BLaER1 treated with 17β-estradiol and CSF1 and Interleukin-3, amounts not matched to agents 10 nM and 100 nM (cell line): ENCODE data around the gene EIF2S2.

Experiments used
- H3K27ac ChIP-seq, 11 experiments: shearing (Covaris generic); formaldehyde crosslinking; 2 replicates each; pipeline ENCODE4 v1.8.1; 2022
- H3K27me3 ChIP-seq, 11 experiments: shearing (Covaris generic); formaldehyde crosslinking; 2 replicates each; pipeline ENCODE4 v1.8.1; 2022
- H3K36me3 ChIP-seq, 11 experiments: shearing (Covaris generic); formaldehyde crosslinking; 2 replicates each; pipeline ENCODE4 v1.8.1; 2022
- H3K4me1 ChIP-seq, 10 experiments: shearing (Covaris generic); formaldehyde crosslinking; 2 replicates each; pipeline ENCODE4 v1.8.1; 2022
- H3K4me2 ChIP-seq, 11 experiments: shearing (Covaris generic); formaldehyde crosslinking; 2 replicates each; pipeline ENCODE4 v1.8.1; 2022
- H3K4me3 ChIP-seq, 10 experiments: shearing (Covaris generic); formaldehyde crosslinking; 2 replicates each; pipeline ENCODE4 v1.8.1; 2022
- H3K9ac ChIP-seq, 11 experiments: shearing (Covaris generic); formaldehyde crosslinking; 2 replicates each; pipeline ENCODE4 v1.8.1; 2022
- H3K9me3 ChIP-seq, 11 experiments: shearing (Covaris generic); formaldehyde crosslinking; replicated peaks in 1 of 11; 2 replicates each; pipeline ENCODE4 v1.8.1; 2022
- H4K20me1 ChIP-seq, 11 experiments: shearing (Covaris generic); formaldehyde crosslinking; 2 replicates each; pipeline ENCODE4 v1.8.1; 2022
- Cebpa-rat ChIP-seq, 11 experiments: shearing (Covaris generic); IDR thresholded peaks; 2 replicates each; pipeline ENCODE4 v1.8.1; 2022

The EIF2S2 gene

DNA sequence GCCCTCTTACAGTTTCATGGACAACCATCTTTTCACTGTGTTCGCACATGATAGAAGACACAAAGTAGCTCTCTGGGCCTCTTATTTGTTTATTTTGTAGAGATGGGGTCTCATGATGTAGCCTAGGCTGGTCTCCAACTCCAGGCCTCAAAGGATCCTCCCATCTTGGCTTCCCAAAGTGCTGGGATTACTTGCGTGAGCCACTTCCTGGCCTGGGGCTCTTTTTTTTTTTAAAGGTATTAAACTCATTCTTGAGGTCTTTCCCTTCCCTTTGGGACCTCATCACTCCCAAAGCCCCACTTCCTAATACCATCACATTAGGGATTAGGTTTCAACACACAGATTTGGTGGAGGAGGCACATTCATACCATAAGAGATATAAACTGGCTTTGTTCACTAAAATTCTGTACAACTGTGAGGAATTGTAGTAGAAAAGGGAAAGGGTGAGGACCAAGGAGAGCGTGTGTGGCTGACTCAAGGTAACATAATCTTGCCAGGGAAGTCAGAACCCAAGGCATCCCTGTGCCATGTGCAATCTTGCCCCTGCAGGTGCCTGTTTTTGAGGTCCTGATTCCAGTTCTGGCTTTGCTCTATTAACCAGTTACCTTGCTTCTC lies 45.5 kb downstream of the EIF2S2 start:
- H4K20me1 ChIP-seq = peaks cover 100% of the 10 kb centered on the region in 11 experiments
- no peak overlapping the region for H3K27ac ChIP-seq
- no peak for TF ChIP-seq Cebpa-rat (IDR thresholded peaks at IDR 0.05)

DNA sequence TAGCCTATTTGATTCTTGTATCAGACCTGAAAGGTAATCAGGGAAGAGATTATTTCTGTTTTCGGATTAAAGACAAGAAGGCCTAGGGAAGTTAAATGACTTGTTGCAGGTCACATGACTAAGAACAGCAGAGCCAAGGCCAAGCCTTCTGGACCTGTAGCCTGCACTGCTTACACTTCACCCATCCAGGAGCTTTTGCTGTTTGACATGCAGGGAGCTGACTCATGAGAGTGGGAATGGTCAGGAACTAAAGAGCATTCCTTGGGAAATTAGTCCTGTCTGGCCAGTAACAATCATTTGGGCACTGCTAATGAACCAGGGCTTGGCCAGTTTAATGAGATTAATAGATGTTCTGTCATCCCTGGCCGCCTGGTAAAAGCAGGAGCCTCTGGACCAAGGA lies 46.8 kb downstream of the EIF2S2 start:
- Histone ChIP-seq H4K20me1 (peaks cover 100% of the 10 kb centered on the region in 11 experiments), H3K27me3 (no peaks in the 10 kb centered on the region), H3K27ac (no peak overlapping the region), H3K9me3 (no peaks in the 10 kb centered on the region), H3K4me1 (peaks cover 0 to 28% (median 14%) of the 10 kb centered on the region in 10 experiments; a peak in 14 of 20 replicates), H3K4me3 (no peak overlapping the region), H3K4me2 (no peak overlapping the region), H3K36me3 (peaks cover 43 to 76% (median 66%) of the 10 kb centered on the region in 11 experiments), H3K9ac (no peak overlapping the region)
- TF ChIP-seq Cebpa-rat (IDR thresholded peaks at IDR 0.05) = no peak

More for the DNA sequence above, 45.5 kb downstream of the EIF2S2 start:
- Histone ChIP-seq H3K4me2 (no peak overlapping the region), H3K36me3 (peaks cover 36 to 74% (median 61%) of the 10 kb centered on the region in 11 experiments), H3K9me3 (no peaks in the 10 kb centered on the region), H3K4me1 (peaks cover 6 to 28% (median 14%) of the 10 kb centered on the region in 10 experiments; a peak in 16 of 20 replicates), H3K9ac (no peak overlapping the region), H3K4me3 (no peak overlapping the region), H3K27me3 (no peaks in the 10 kb centered on the region)

- peaks cover 53 to 86% (median 75%) of the 10 kb centered on the region in 11 experiments for H3K36me3 ChIP-seq
- no peak for TF ChIP-seq Cebpa-rat (IDR thresholded peaks at IDR 0.05)
- H4K20me1 ChIP-seq = peaks cover 100% of the 10 kb centered on the region in 11 experiments
- H3K4me1 ChIP-seq = peaks cover 0 to 31% (median 18%) of the 10 kb centered on the region in 10 experiments; a peak in 17 of 20 replicates
- H3K27me3 ChIP-seq = no peaks in the 10 kb centered on the region
- no peak overlapping the region for H3K4me2 ChIP-seq
- H3K4me3 ChIP-seq = no peak overlapping the region
- no peaks in the 10 kb centered on the region for H3K9me3 ChIP-seq
- no peak overlapping the region for H3K27ac ChIP-seq
- no peak overlapping the region for H3K9ac ChIP-seq
These were observed 47.8 kb downstream of the EIF2S2 start for GRCh38 chr20:34064286-34064685.

GRCh38 chr20:34062570-34063482 lies 49.2 kb downstream of the EIF2S2 start:
- H3K9ac ChIP-seq = no peak overlapping the region
- no peaks in the 10 kb centered on the region for H3K9me3 ChIP-seq
- H3K4me3 ChIP-seq = no peak overlapping the region
- TF ChIP-seq Cebpa-rat (IDR thresholded peaks at IDR 0.05) = no peak
- H3K4me1 ChIP-seq = peaks cover 0 to 31% (median 20%) of the 10 kb centered on the region in 10 experiments; a peak in 17 of 20 replicates
- peaks cover 53 to 85% (median 77%) of the 10 kb centered on the region in 11 experiments for H3K36me3 ChIP-seq
- H3K27me3 ChIP-seq = no peaks in the 10 kb centered on the region
- peaks cover 100% of the 10 kb centered on the region in 11 experiments for H4K20me1 ChIP-seq
- no peak overlapping the region for H3K4me2 ChIP-seq
- H3K27ac ChIP-seq = no peak overlapping the region

DNA sequence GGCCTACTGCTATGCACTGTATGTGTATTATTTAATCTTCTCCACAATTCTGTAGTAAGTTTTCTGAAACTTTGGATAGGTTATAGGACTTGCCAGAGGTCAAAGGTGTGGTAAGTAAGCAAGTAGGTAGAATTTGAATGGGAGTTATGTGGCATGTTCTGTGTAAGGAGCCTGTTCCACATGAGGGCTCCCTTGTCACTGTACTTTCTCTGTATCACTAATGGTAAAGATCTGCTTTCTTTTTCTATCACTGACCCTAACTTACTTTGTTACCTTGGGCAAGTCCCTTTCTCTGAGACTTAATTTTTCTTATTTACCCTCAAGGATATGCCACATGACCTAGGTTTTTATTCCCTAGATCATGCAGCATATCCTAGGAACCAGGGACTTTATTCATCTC lies 50.3 kb downstream of the EIF2S2 start:
- Histone ChIP-seq H4K20me1 (peaks cover 99 to 100% (median 100%) of the 10 kb centered on the region in 11 experiments), H3K27ac (no peak overlapping the region), H3K4me1 (peaks cover 2 to 40% (median 31%) of the 10 kb centered on the region in 10 experiments; a peak in 18 of 20 replicates), H3K4me3 (no peak overlapping the region), H3K9ac (no peak overlapping the region), H3K27me3 (no peaks in the 10 kb centered on the region), H3K4me2 (no peak overlapping the region), H3K36me3 (peaks cover 53 to 79% (median 71%) of the 10 kb centered on the region in 11 experiments), H3K9me3 (no peaks in the 10 kb centered on the region)
- no peak for TF ChIP-seq Cebpa-rat (IDR thresholded peaks at IDR 0.05)

- H3K4me1 ChIP-seq = peaks cover 4 to 43% (median 38%) of the 10 kb centered on the region in 10 experiments; a peak in 18 of 20 replicates
- no peaks in the 10 kb centered on the region for H3K27me3 ChIP-seq
- no peak for TF ChIP-seq Cebpa-rat (IDR thresholded peaks at IDR 0.05)
- H3K4me2 ChIP-seq = no peak overlapping the region
- H3K9ac ChIP-seq = no peak overlapping the region
- H3K4me3 ChIP-seq = no peak overlapping the region
- no peaks in the 10 kb centered on the region for H3K9me3 ChIP-seq
- H4K20me1 ChIP-seq = peaks cover 99 to 100% (median 100%) of the 10 kb centered on the region in 11 experiments
- no peak overlapping the region for H3K27ac ChIP-seq
- H3K36me3 ChIP-seq = peaks cover 53 to 77% (median 68%) of the 10 kb centered on the region in 11 experiments
These were observed 51.1 kb downstream of the EIF2S2 start for GRCh38 chr20:34060970-34061369.

DNA sequence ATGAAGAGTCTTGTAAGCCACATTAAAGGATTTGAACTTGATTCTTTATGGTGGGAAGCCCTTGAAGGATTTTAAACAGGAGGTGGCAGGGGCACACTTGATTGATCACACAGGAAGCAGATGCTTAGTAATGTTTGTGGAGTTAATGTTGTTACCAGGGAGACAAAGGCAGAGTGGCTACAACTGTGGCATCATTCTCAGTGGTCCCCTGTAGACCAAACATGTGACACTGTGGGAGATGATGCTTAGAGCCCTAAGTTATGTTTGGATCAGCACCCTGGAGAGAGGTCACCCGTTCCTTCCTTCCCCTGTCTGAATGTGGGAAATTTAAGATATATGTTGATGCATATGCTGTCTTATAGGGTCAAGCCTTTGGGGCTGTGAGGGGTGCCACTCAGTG lies 53.2 kb downstream of the EIF2S2 start:
- H3K36me3 ChIP-seq = peaks cover 33 to 60% (median 50%) of the 10 kb centered on the region in 11 experiments
- H3K27ac ChIP-seq = peak overlapping the region in 2 of 11 experiments; percentile 44 to 60; a peak in 2 of 22 replicates
- TF ChIP-seq Cebpa-rat (IDR thresholded peaks at IDR 0.05) = no peak
- H3K9me3 ChIP-seq = no peaks in the 10 kb centered on the region
- H3K9ac ChIP-seq = no peak overlapping the region
- H3K4me2 ChIP-seq = peak overlapping the region in 9 of 11 experiments; percentile 7 to 65 (median 58); a peak in 17 of 22 replicates
- H4K20me1 ChIP-seq = peaks cover 99 to 100% (median 100%) of the 10 kb centered on the region in 11 experiments
- H3K4me3 ChIP-seq = no peak overlapping the region
- peaks cover 23 to 62% (median 57%) of the 10 kb centered on the region in 10 experiments for H3K4me1 ChIP-seq
- no peaks in the 10 kb centered on the region for H3K27me3 ChIP-seq

DNA sequence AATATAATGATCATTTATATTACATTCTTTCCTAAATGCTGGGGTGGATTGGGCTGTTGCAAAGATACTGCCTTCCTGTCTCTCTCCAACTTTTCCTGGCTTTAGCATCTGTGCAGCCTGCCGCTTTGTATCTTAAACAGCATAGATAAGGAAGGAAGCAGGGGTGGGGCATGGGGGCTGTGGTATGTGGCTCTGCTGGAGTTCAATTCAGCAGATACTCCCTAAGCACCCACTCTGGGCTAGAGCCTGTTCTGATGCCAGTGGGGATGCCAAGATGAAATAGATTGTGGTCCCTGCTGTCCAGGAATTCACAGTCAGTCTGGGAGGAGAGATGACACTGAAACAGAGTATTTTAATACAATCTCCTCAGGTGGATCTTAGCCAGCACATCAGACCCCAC lies 56.8 kb downstream of the EIF2S2 start:
- no peak for TF ChIP-seq Cebpa-rat (IDR thresholded peaks at IDR 0.05)

DNA sequence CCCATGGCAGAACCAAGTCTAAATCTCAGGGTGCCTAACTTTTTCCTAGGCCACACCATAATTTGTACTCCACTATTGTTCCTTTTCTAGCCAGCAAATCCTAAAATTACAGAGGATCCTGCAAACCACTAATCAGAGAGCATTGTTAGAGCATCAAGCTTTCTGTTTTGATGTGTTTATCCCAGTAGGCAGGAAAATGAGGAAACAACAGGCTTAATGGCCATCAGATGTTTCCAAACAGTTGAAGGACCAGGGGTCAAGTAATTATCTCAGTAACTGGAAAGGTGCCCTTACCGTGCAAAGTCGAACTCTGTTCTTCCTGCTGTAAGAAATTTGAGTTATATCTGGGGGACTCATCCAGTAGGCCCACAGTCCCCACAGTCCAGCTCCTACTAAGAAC lies 59.6 kb downstream of the EIF2S2 start:
- TF ChIP-seq Cebpa-rat (IDR thresholded peaks at IDR 0.05) = no peak
- H3K27ac ChIP-seq = no peak overlapping the region
- H3K27me3 ChIP-seq = no peaks in the 10 kb centered on the region
- H3K9me3 ChIP-seq = no peaks in the 10 kb centered on the region
- H3K4me2 ChIP-seq = no peak overlapping the region
- H3K9ac ChIP-seq = no peak overlapping the region
- peaks cover 30 to 61% (median 48%) of the 10 kb centered on the region in 10 experiments for H3K4me1 ChIP-seq
- peaks cover 99 to 100% (median 100%) of the 10 kb centered on the region in 11 experiments for H4K20me1 ChIP-seq
- H3K4me3 ChIP-seq = no peak overlapping the region
- H3K36me3 ChIP-seq = peaks cover 8 to 62% (median 32%) of the 10 kb centered on the region in 11 experiments; a peak in 19 of 22 replicates

More for the DNA sequence above, 56.8 kb downstream of the EIF2S2 start:
- H3K9me3 ChIP-seq = no peaks in the 10 kb centered on the region
- peaks cover 99 to 100% (median 100%) of the 10 kb centered on the region in 11 experiments for H4K20me1 ChIP-seq
- H3K36me3 ChIP-seq = peaks cover 13 to 48% (median 32%) of the 10 kb centered on the region in 11 experiments
- peak overlapping the region in 10 of 11 experiments; percentile 14 to 71 (median 57); a peak in 19 of 22 replicates for H3K4me2 ChIP-seq
- H3K27me3 ChIP-seq = no peaks in the 10 kb centered on the region
- no peak overlapping the region for H3K4me3 ChIP-seq
- H3K9ac ChIP-seq = no peak overlapping the region
- no peak overlapping the region for H3K27ac ChIP-seq
- peaks cover 46 to 78% (median 66%) of the 10 kb centered on the region in 10 experiments for H3K4me1 ChIP-seq
